Measurements from ENCODE around the gene CARMIL1.

GRCh38 chr6:25665455-25665854 is 386.3 kb downstream of the CARMIL1 start:
- TF ChIP-seq GATA2 (IDR thresholded peaks at IDR 0.05; ENCODE audit: low read depth, low read length): no peak
- TF ChIP-seq GATA3 (IDR thresholded peaks at IDR 0.05; ENCODE audit: low read depth, low read length): no peak

Data from SH-SY5Y (cell line).